SK-N-SH treated with all-trans-retinoic acid at 6 μM for 48 hours (cell line): ENCODE data around the gene FARS2.

ENCODE experiments used
- ATAC-seq: fragments of 200-7000 bp; cut with Tn5 transposase; 3 replicates; pipeline ENCODE4 v1.9.1; 2020; ENCODE audit warnings: mild to moderate bottlenecking, moderate library complexity
- ARNTL ChIP-seq: fragments of 450-650 bp; formaldehyde crosslinking; IDR thresholded peaks from 2 replicates; pipeline ENCODE4 v1.5.0; 2020; ENCODE audit warnings: low read depth, mild to moderate bottlenecking, moderate library complexity, borderline replicate concordance
- CREB5 ChIP-seq: fragments of 250-450 bp; sonication (Bioruptor Pico); IDR thresholded peaks from 2 replicates; pipeline ENCODE4 v1.5.1; 2020; ENCODE audit warnings: low read depth, mild to moderate bottlenecking, moderate library complexity
- CSRNP3 ChIP-seq: fragments of 250-450 bp; sonication (Bioruptor Pico); IDR thresholded peaks from 2 replicates; pipeline ENCODE4 v1.5.1; 2021; ENCODE audit warnings: mild to moderate bottlenecking, moderate library complexity
- ESRRG ChIP-seq: fragments of 250-450 bp; sonication (Bioruptor Pico); IDR thresholded peaks from 2 replicates; pipeline ENCODE4 v1.6.1; 2021; ENCODE audit warnings: mild to moderate bottlenecking
- GLIS3 ChIP-seq: fragments of 250-450 bp; sonication (Bioruptor Pico); IDR thresholded peaks from 2 replicates; pipeline ENCODE4 v1.5.0; 2020; ENCODE audit warnings: mild to moderate bottlenecking, moderate library complexity
- ISL1 ChIP-seq: fragments of 250-450 bp; sonication (Bioruptor Pico); IDR thresholded peaks from 2 replicates; pipeline ENCODE4 v2.1.2; 2022; ENCODE audit warnings: mild to moderate bottlenecking, moderate library complexity
- OSR1 ChIP-seq: fragments of 250-450 bp; sonication (Bioruptor Pico); IDR thresholded peaks from 2 replicates; pipeline ENCODE4 v1.8.0; 2022; ENCODE audit warnings: moderate library complexity, mild to moderate bottlenecking, inconsistent platforms
- POU6F1 ChIP-seq: fragments of 250-450 bp; sonication (Bioruptor Pico); IDR thresholded peaks from 2 replicates; pipeline ENCODE4 v1.8.0; 2021; ENCODE audit warnings: low read depth, mild to moderate bottlenecking, moderate library complexity, borderline replicate concordance
- PPARA ChIP-seq: fragments of 250-450 bp; sonication (Bioruptor Pico); IDR thresholded peaks from 2 replicates; pipeline ENCODE4 v1.5.0; 2020; ENCODE audit warnings: mild to moderate bottlenecking, borderline replicate concordance
- RARB ChIP-seq: fragments of 250-450 bp; sonication (Bioruptor Pico); IDR thresholded peaks from 2 replicates; pipeline ENCODE4 v1.8.0; 2021; ENCODE audit warnings: mild to moderate bottlenecking, moderate library complexity
- TCF4 ChIP-seq: fragments of 250-450 bp; sonication (Bioruptor Pico); IDR thresholded peaks from 2 replicates; pipeline ENCODE4 v1.8.0; 2021; ENCODE audit warnings: mild to moderate bottlenecking, moderate library complexity, borderline replicate concordance
- TSHZ2 ChIP-seq: fragments of 250-450 bp; sonication (Bioruptor Pico); IDR thresholded peaks from 2 replicates; pipeline ENCODE4 v1.5.0; 2020; ENCODE audit warnings: mild to moderate bottlenecking, moderate library complexity
- ZFP3 ChIP-seq: fragments of 250-450 bp; sonication (Bioruptor Pico); IDR thresholded peaks from 2 replicates; pipeline ENCODE4 v1.5.0; 2020; ENCODE audit warnings: mild to moderate bottlenecking, moderate library complexity
- ZFP30 ChIP-seq: fragments of 450-650 bp; formaldehyde crosslinking; IDR thresholded peaks from 2 replicates; pipeline ENCODE4 v1.5.0; 2022; ENCODE audit warnings: mild to moderate bottlenecking, moderate library complexity
- ZNF8 ChIP-seq: fragments of 450-650 bp; formaldehyde crosslinking; IDR thresholded peaks from 2 replicates; pipeline ENCODE4 v1.5.0; 2020; ENCODE audit warnings: mild to moderate bottlenecking, moderate library complexity
- TF ChIP-seq, protein P1 (sequence below): fragments of 250-450 bp; sonication (Bioruptor Pico); IDR thresholded peaks from 2 replicates; pipeline ENCODE4 v1.8.0; 2020; ENCODE audit warnings: mild to moderate bottlenecking, moderate library complexity, borderline replicate concordance

The FARS2 gene

GRCh38 chr6:5701174-5701573, 439.9 kb downstream of the FARS2 start:
- ATAC-seq = no peak
- TF ChIP-seq ESRRG (CRISPR knock-in tag) (no peak), ZFP3 (no peak), ARNTL (CRISPR knock-in tag) (no peak), OSR1 (no peak), TSHZ2 (CRISPR knock-in tag) (no peak)

DNA sequence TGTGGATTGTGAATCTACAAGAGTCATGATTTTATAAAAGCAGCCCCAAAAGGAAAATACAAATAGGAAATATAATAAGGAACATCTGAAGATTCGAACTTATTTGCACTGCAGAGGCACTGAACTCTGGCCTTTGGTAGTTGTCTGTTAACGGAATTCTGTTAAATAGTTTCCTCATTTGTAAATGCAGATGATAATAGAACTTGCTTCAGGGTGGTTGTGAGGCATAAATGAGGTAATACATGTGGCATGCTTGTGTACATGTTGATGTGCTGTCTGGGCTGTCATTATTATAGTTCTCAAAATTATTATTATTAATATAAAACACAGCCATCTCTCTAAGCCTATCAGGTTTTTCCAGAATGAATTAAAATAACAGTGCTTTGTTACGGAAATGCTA, 443.4 kb downstream of the FARS2 start:
- ATAC-seq = no peak
- TF ChIP-seq, protein P1, sequence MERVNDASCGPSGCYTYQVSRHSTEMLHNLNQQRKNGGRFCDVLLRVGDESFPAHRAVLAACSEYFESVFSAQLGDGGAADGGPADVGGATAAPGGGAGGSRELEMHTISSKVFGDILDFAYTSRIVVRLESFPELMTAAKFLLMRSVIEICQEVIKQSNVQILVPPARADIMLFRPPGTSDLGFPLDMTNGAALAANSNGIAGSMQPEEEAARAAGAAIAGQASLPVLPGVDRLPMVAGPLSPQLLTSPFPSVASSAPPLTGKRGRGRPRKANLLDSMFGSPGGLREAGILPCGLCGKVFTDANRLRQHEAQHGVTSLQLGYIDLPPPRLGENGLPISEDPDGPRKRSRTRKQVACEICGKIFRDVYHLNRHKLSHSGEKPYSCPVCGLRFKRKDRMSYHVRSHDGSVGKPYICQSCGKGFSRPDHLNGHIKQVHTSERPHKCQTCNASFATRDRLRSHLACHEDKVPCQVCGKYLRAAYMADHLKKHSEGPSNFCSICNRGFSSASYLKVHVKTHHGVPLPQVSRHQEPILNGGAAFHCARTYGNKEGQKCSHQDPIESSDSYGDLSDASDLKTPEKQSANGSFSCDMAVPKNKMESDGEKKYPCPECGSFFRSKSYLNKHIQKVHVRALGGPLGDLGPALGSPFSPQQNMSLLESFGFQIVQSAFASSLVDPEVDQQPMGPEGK = no peak
- TF ChIP-seq ISL1 (CRISPR knock-in tag) = no peak
- TF ChIP-seq CSRNP3 (CRISPR knock-in tag) = no peak
- TF ChIP-seq ZFP30 (CRISPR knock-in tag) = no peak
- no peak for TF ChIP-seq ESRRG (CRISPR knock-in tag)
- no peak for TF ChIP-seq ZFP3
- TF ChIP-seq TSHZ2 (CRISPR knock-in tag) = no peak
- TF ChIP-seq RARB (CRISPR knock-in tag) = no peak
- TF ChIP-seq GLIS3 = no peak
- no peak for TF ChIP-seq PPARA (CRISPR knock-in tag)
- TF ChIP-seq TCF4 = no peak
- no peak for TF ChIP-seq ARNTL (CRISPR knock-in tag)
- no peak for TF ChIP-seq OSR1
- no peak for TF ChIP-seq ZNF8 (CRISPR knock-in tag)
- no peak for TF ChIP-seq CREB5 (CRISPR knock-in tag)

DNA sequence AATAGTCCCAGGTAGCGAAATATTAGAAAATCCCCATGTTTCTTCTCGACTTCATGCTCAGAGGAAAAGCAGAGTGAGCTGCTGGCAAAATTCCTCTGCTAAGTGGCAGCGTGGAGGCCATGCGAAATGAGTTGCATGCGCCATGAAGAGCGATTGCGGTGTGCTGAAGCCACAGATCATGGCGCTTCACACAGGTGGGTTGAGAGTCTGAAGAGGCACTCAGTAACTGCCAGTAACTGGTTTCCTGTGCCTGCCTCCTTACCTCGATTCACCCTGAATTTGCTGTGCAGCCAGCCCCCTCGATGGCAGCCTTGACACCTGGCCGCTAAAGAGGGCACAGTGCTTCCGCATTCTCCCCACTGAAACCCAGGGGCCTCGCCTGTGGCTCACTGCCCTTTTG, 443.9 kb downstream of the FARS2 start:
- no peak for ATAC-seq

More for the DNA sequence above, 443.9 kb downstream of the FARS2 start:
- no peak for TF ChIP-seq POU6F1 (CRISPR knock-in tag)
- TF ChIP-seq ZFP30 (CRISPR knock-in tag) = no peak
- no peak for TF ChIP-seq GLIS3
- TF ChIP-seq, protein P1 = no peak
- TF ChIP-seq, all 23 proteins: peak for 0
